WTC11 (cell line): Measurements from ENCODE around the gene PAK1IP1.

Source experiments
- CTCF ChIP-seq: fragments of 200-600 bp; IDR thresholded peaks from 2 replicates; pipeline ENCODE4 v1.8.0; 2022; ENCODE audit warnings: antibody characterized with exemption
- E2F5 ChIP-seq: sonication (generic); formaldehyde crosslinking; IDR thresholded peaks from 2 replicates; pipeline ENCODE4 v1.8.1; 2022; ENCODE audit warnings: mild to moderate bottlenecking, moderate library complexity, missing genetic modification reagents
- MAX ChIP-seq: sonication (generic); formaldehyde crosslinking; IDR thresholded peaks from 2 replicates; pipeline ENCODE4 v1.8.0; 2022; ENCODE audit warnings: mild to moderate bottlenecking, missing genetic modification reagents
- NFYB ChIP-seq: sonication (generic); formaldehyde crosslinking; conservative IDR thresholded peaks from 2 replicates; pipeline ENCODE4 v1.8.0; 2022; ENCODE audit warnings: low read depth, missing genetic modification reagents
- NR2C2 ChIP-seq: sonication (generic); formaldehyde crosslinking; IDR thresholded peaks from 2 replicates; pipeline ENCODE4 v1.8.0; 2022; ENCODE audit warnings: mild to moderate bottlenecking, missing genetic modification reagents
- STAT6 ChIP-seq: sonication (generic); formaldehyde crosslinking; conservative IDR thresholded peaks from 2 replicates; pipeline ENCODE4 v1.8.1; 2023; ENCODE audit warnings: mild to moderate bottlenecking, low read depth, missing genetic modification reagents, moderate library complexity
- TCF7 ChIP-seq: sonication (generic); formaldehyde crosslinking; IDR thresholded peaks from 2 replicates; pipeline ENCODE4 v1.8.0; 2022; ENCODE audit warnings: mild to moderate bottlenecking, low read depth, missing genetic modification reagents, moderate library complexity
- USF2 ChIP-seq: sonication (generic); formaldehyde crosslinking; IDR thresholded peaks from 2 replicates; pipeline ENCODE4 v1.8.1; 2023; ENCODE audit warnings: mild to moderate bottlenecking, missing genetic modification reagents, moderate library complexity
- ZNF121 ChIP-seq: sonication (generic); formaldehyde crosslinking; IDR thresholded peaks from 2 replicates; pipeline ENCODE4 v1.8.0; 2023; ENCODE audit warnings: missing genetic modification reagents
- ZNF423 ChIP-seq: fragments of 250-450 bp; sonication (Bioruptor Pico); IDR thresholded peaks from 2 replicates; pipeline ENCODE4 v2.1.2; 2022; ENCODE audit warnings: mild to moderate bottlenecking, moderate library complexity
- TF ChIP-seq, protein P1 (sequence below): sonication (generic); formaldehyde crosslinking; IDR thresholded peaks from 2 replicates; pipeline ENCODE4 v1.8.1; 2023; ENCODE audit warnings: mild to moderate bottlenecking, moderate library complexity, missing genetic modification reagents

- TF ChIP-seq USF2 (CRISPR knock-in tag) (no peak), STAT6 (CRISPR knock-in tag) (no peak), MAX (no peak), CTCF (no peak), NR2C2 (CRISPR knock-in tag) (no peak), NFYB (no peak), ZNF121 (CRISPR knock-in tag) (no peak), TCF7 (CRISPR knock-in tag) (no peak), ZNF423 (CRISPR knock-in tag) (no peak), E2F5 (no peak)
- TF ChIP-seq, protein P1, sequence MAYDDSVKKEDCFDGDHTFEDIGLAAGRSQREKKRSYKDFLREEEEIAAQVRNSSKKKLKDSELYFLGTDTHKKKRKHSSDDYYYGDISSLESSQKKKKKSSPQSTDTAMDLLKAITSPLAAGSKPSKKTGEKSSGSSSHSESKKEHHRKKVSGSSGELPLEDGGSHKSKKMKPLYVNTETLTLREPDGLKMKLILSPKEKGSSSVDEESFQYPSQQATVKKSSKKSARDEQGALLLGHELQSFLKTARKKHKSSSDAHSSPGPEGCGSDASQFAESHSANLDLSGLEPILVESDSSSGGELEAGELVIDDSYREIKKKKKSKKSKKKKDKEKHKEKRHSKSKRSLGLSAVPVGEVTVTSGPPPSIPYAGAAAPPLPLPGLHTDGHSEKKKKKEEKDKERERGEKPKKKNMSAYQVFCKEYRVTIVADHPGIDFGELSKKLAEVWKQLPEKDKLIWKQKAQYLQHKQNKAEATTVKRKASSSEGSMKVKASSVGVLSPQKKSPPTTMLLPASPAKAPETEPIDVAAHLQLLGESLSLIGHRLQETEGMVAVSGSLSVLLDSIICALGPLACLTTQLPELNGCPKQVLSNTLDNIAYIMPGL (CRISPR knock-in tag) = no peak
These were observed 32.6 kb upstream of the PAK1IP1 start for GRCh38 chr6:10662207-10662606.
